ENCODE data around the gene TBC1D4.

TBC1D4 gene, protein sequence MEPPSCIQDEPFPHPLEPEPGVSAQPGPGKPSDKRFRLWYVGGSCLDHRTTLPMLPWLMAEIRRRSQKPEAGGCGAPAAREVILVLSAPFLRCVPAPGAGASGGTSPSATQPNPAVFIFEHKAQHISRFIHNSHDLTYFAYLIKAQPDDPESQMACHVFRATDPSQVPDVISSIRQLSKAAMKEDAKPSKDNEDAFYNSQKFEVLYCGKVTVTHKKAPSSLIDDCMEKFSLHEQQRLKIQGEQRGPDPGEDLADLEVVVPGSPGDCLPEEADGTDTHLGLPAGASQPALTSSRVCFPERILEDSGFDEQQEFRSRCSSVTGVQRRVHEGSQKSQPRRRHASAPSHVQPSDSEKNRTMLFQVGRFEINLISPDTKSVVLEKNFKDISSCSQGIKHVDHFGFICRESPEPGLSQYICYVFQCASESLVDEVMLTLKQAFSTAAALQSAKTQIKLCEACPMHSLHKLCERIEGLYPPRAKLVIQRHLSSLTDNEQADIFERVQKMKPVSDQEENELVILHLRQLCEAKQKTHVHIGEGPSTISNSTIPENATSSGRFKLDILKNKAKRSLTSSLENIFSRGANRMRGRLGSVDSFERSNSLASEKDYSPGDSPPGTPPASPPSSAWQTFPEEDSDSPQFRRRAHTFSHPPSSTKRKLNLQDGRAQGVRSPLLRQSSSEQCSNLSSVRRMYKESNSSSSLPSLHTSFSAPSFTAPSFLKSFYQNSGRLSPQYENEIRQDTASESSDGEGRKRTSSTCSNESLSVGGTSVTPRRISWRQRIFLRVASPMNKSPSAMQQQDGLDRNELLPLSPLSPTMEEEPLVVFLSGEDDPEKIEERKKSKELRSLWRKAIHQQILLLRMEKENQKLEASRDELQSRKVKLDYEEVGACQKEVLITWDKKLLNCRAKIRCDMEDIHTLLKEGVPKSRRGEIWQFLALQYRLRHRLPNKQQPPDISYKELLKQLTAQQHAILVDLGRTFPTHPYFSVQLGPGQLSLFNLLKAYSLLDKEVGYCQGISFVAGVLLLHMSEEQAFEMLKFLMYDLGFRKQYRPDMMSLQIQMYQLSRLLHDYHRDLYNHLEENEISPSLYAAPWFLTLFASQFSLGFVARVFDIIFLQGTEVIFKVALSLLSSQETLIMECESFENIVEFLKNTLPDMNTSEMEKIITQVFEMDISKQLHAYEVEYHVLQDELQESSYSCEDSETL (N-terminal part only)

DNA sequence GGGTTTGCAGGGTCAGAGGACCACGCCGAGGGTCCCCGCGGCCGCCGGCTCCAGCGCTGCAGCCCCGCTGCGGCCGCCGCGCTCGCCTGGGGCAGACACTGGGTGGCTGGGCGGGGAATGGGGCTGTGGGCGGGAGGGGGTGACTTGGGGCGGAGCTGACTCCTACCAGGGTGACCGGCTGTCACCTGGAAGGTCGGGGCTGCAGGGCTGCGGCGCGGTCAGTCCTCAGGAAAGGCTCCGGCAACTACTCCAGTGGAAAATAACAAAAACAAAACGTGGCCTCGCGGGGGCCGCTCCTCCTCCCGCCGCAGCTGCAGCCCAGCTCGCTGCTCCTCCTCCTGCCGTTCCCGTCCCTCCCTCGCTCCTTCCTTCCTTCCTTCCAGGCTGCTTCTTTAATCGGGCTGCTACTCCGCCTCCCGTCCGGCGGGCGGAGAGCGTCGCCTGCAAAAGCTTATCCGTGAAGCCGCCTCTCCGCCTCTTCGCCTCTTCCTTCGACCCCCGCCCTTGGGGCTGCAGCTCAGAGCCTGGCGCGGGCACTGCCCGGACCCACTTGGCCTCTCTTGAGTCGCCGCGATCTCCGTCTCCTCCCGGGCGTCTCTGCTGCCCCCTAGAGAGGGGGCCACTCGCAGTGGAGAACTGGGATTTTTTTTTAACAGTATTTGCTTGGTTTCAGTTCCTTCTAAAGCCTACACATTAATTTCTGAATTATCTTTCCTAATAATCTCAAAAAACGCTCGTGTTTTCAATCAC, at the start of gene TBC1D4:
Gene TBC1D4 (minus strand): TSS at position 100 of the 750 bp plus-strand sequence. CDS start 402 bp downstream, outside the sequence.
- peak; percentile 62 for DNase-seq (ENCODE audit: low read depth)

DNA sequence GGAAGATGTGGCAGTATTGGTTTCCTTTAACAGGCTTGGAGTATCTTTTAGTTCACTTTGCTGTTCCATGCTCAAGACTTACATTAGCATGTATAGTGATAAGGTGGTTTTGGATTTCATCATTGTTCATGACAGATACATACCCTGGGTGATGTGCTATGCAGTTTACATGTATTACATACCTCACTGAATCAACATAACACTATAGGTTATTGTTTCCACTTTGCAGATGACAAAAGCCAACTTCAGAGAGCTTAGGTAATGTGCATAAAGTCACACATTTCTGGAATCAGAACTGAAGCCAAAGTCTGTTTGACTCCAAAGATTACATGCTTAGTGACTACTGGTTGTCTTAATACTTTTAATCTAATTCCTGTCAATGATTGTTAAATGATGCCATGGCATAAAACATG, 48.6 kb upstream of the TBC1D4 start:
- DNase-seq (ENCODE audit: low read depth): no peak

DNA sequence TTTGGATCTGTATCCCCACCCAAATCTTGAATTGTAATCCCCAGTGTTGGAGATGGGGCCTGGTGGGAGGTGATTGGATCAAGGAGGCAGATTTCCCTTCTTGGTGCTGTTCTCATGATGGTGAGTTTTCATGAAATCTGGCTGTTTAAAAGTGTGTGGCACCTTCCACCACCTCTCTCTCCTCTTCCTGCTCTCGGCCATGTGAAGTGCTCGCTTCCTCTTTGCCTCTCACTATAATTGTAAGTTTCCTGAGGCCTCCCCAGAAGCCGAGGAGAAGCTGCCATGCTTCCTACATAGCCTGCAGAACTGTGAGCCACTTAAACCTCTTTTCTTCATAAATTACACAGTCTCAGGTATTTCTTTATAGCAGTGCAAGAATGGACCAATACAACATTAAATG, 40.0 kb upstream of the TBC1D4 start:
- no peak for DNase-seq (ENCODE audit: low read depth)

DNA sequence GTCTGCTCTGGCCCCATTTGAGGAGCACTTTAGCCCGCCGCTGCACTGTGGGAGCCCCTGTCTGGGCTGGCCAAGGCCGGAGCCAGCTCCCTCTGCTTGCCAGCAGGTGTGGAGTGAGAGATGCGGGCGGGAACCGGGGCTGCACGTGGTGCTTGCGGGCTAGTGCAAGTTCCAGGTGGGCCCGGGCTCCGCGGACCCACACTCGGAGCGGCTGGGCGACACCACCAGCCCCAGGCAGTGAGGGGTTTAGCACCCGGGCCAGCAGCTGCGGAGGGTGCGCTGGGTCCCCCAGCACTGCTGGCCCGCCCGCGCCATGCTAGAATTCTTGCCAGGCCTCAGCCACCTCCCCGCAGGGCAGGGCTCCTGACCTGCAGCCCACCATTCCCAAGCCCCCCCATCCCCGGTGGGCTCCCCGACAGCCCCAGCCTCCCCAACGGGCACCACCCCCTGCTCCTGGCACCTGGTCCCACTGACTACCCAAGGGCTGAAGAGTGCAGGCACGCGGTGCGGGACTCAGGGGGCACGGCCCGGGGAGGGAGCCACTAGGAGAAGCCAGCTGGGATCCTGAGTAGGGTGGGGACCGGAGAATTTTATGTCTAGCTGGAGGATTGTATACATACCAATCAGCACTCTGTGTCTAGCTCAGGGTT, 36.6 kb upstream of the TBC1D4 start:
- no peak for DNase-seq (ENCODE audit: low read depth)

DNA sequence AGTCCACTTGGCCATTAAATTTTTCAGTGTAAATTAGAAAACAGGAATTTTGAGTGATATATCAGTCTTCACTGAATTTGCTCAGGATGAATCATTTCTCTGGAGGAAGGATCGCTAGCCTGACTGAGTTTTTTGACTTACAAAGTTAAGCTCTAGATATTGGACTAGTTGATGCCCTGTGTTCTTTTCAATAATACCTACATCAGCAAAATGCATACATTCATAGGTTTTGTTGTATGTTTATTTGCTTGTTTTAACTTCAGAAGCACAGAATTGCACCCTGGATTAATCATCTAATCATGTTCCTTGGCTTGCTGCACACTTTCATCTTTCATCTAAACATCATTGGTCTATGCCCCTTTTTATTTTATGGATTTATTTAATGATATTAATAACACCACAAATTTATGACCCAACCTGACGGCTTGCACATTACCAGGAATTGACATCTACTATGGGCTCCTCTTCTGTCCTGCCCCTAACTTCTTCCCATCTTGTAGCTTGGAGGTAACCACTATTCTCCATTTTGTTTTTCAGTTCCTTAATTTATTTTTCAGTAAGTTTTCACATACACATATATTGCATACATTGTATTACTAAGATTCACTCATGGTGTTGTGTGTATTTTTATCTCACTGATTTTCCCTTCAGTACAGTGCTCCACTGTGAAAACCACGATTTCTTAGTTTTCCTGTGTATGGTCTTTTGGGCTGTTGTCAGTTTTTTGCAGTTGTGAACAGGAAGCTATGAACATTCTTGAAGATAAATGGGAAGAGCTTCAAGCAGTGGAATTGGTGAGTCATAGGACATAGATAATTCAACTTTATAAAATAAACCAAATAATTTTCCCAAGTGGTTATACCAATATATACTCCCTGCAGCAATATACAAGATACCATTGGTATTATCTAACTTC, 32.4 kb upstream of the TBC1D4 start:
- DNase-seq (ENCODE audit: low read depth): no peak

DNA sequence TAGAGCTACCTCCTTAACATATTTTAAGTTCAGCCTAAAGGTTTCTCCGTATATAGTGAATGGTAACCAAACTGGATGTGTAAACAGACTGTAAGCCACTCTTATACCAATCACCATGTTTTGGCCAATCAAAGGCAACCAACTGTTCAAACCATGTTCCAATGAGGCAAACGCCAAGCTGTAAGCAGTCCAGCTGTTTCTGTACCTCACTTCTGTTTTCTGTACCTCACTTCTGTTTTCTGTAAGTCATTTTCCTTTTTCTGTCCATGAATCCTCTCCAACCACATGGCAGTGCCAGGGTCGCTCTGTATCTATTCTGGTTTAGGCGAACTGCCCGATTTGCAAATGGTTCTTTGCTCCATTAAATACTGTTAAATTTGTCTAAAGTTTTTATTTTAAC, 31.3 kb upstream of the TBC1D4 start:
- no peak for DNase-seq (ENCODE audit: low read depth)

DNA sequence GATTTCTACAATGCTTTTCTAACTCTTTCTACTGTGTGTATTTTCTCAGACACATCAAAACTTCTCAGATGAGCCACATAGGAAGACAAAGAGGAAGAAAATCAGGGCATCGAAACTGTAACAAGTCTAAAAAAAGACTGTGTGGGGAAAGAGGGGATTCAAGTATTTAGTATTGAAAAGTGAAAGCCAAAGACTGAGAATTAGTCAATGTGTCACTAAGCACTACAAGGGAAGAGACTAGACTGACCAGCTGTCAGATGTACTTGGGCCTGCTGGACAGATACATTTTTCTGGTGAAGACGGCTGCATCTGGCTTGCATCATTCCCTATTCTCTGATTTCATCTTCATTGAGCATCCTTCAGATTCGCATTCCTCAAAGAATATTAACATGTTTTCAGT, 30.3 kb upstream of the TBC1D4 start:
- DNase-seq (ENCODE audit: low read depth): no peak

DNA sequence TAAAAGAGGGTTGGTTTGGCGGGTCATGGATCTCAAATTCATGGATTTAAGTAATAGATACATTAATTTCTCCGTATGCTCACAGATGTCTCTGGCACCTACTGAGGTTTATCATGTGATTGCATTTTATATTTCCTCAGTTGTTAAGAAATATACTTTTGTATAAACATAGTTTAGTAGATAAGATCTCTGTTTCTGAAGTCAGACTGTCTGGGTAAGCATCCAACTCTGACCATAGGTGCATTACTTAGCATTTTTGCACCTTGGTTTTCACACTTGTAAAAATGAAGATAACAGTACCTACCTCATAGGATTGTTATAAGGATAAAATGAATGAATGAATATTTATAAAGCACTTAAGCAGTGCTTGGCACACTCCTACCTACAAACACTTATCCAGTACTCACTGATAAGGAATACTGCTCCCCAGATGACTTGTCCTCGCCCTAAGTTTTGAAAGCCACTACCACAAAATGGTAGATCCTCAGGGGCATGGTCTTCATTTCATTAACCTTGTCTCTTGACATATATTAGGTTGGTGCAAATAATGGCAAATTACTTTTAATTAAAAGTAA, 29.2 kb upstream of the TBC1D4 start:
- DNase-seq (ENCODE audit: low read depth): no peak

DNA sequence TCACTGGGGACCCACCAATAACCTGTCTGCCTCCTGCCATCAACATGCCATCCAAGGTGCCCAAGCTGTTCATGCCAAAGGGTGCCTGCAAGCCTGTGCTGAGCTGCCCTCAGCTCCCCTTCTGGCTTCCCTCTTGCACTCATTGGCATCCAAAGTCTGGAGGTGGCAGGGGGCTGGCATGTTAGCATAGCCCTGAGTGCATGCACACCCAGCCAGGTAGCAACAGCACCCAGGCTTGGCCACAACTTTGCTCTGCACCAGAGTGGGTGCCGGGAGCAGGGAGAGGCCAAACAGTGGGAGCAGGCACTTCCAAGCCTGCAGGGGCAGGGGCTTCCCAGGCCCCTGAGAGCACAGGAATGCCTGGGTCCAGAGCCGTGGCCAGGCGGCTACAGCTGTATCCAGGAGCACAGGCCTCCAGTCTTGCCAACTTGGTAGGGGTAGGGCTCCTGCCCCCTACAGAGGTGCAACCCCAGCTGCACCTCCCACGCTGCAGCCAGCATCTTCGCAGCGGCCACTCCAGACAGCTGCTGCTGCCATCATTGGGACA, 26.1 kb upstream of the TBC1D4 start:
- DNase-seq (ENCODE audit: low read depth): no peak

DNA sequence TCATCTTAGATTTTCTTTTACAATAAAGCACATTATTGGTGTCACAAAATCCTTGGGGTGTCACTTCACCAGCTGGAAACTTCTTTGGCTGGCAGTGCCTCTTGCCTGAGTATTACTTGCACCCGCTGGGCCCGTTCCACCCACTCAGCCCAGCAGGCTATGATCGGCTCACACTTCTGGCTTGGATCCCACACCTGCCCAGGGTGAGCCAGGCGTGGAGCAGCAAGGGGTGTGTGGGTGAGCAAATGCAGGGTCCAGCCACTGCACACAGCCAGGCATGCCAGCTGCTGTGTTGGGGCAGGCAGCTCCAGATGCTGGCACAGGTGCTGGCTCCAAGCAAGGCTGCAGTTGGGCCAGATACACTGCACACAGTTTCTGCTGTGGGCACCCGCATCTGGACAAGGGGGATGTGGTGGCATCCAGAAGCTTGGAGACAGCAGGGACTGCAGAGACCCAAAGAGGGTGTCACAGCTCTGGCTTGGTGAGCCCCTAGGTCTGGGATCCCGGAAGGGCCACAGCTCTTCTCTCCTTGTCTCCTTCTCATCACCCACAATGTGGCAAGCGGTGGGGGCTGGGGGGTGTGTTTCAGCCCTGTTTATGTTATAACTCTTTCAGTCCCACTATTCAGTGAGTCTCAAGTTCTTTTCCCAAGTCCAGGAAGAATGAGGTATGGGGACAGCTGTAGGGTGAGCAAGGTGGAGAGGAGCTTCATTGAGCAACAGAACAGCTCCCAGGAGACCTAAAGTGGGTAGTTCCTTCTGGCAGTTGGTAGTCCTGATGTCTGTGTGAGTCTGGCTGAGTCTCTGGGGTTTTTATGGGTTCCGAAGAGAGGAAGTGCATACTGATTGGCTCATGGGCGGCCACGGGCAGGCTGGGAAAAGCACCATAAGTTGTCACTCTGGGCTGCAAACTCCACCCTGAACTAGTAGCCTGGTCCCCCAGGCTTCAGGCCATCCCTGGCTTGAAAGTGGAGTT, 25.3 kb upstream of the TBC1D4 start:
- DNase-seq (ENCODE audit: low read depth): no peak

DNA sequence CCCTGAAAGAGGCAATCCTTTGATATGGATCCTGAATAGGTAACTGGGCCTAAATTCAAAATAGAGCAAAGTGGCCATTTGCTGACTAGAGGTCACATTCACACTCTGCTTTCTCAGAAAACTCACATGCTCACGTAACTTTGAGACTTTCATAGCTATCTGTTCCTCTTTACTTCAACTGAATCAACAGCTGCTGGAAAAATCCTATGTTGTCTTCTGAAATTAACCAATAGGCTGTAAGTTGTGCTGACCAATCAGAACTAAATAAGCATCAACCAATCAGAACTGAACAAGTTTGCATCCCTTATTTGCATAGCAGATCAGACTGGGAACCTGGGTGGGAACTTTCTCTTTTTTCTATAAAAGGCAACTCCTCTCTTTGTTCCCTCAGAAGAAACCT, 24.0 kb upstream of the TBC1D4 start:
- DNase-seq (ENCODE audit: low read depth): no peak

DNA sequence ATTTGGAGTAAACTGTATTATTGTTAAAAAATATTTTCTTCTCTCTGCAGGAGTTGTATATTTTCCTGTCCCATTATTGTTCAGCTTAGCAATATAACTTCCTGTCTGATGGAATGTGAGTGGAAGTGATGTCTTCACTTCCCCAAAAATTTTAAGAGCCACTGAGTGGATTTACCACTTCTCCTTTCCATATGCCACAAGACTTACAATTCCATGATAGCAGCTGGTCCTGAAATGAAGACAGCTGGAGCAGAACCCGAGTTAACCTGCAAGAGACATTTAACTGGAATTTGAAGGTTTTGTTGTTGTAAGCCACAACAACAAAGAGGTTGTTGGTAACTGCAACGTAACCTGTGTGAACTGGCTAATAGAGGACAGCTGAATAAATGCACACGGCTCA, 23.4 kb upstream of the TBC1D4 start:
- no peak for DNase-seq (ENCODE audit: low read depth)

DNA sequence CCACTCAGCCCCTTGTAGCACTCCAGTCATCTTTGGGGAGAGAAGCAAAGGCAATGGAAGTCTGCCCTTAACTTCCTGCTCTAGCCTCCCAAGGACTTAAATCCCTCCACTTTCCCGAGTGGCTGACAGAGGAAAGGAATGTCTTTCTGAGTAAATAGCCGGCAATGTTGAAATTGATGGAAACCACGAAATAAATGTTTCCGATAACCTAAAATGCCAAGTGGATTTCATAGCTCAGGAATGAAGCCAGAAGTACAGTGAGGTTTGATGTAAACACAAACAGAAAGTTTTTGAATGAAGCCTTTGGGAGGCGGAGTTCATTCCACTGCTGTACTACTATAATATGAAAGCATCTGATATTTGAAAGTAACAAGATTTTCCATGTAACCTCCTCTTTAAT, 14.0 kb upstream of the TBC1D4 start:
- peak; percentile 66 for DNase-seq (ENCODE audit: low read depth)

DNA sequence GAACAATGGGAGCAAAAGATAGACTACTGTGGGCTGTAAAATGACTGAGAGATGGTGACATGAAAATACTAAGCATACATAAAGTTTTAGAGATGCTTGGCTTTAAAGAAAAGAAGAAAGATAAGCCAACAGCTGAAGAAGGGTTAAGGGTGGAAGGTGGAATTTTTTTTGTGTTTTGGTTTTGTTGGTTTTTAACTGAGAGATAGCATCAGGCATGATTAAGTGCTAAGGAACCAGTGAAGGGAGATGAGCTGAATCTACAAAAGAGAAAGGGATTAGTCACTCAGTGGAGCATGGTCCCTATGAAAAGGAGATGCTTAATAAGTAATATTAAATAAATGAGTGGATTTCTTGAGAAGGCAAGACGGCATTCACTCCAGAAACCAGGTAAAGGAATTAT, 12.5 kb upstream of the TBC1D4 start:
- DNase-seq (ENCODE audit: low read depth): no peak

DNA sequence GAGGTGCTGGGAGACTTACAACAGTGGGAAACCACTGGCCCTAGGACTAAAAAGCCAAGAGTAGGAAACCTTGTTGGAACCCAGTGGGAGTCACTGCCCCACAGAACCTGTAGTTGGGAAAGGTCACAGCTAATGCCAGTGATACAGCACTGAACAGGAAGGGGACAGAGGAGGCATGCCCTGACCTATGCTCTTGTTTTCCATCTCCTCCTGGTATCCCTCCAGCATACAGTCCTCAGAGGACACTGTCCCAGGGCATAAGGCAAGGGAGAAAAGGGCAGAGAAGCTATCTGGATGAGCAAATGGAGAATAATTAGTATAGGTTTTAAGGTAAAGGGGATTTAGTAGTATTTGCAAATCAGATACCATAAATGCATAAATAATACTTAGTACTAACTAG, 11.2 kb upstream of the TBC1D4 start:
- no peak for DNase-seq (ENCODE audit: low read depth)

DNA sequence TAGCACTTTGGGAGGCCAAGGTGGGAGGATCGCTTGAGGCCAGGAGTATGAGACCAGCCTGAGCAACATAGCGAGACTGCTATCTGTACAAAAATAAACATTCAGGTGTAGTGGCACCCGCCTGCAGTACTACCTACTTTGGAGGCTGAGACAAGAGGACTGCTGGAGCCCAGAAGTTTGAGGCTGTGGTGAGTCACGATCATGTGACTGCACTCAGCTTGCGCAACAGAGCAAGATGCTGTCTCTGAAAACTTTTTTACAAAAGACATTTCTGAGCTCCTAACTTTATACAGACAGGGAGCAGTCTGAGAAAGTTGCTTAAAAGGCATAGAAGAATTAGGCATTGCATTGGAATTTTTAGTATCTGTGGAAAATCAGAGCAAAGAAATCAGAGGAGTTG, 10.4 kb upstream of the TBC1D4 start:
- DNase-seq (ENCODE audit: low read depth): no peak

DNA sequence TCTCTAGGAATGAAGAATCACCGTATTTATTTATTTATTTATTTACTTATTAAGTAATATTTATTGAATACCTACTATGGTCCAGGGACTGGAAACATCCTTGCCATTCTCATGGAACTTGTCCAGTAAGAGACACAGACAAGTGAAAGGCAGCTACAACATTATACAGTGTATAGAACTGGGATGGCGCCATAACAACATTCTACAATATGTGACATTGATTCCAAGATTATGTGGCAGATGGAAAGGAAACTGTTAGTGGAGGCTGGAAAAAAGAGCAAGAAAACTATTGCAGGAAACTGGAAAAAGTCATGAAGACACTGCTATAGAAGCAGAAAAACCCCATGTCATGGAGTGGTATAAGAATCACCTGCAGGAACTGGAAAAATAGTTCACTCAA, 9.4 kb upstream of the TBC1D4 start:
- no peak for DNase-seq (ENCODE audit: low read depth)

DNA sequence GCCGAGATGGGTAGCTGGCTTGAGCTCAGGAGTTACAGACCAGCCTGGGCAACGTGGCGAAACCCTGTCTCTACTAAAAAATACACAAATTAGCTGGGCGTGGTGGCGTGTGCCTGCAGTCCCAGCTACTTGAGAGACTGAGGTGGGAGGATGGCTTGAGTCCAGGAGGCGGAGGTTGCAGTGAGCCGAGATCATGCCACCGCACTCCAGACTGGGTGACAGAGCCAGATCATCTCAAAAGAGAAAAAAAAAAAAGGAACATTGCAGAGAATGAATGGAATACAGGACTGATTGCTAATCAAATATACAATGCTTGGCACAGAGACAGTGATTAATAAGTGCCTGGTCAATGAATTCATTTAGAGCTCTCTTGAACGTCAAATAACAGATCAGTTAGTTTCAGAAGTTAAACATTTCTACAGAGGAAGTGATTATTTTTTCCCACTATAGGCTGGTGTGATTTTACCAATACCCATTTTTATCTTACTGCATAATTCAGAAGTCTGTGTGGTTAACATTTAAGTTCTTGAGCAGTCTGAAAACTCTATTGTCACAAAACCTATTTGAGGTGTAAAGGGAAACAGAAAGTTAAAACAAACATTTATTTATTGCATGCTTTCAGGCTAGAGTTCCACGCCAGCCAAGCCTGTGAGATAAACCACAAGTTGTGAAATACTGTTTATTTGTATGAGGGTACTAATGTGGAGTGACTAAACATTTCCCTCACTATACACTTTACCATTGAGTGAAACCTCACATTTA, 7.7 kb upstream of the TBC1D4 start:
- no peak for DNase-seq (ENCODE audit: low read depth)

All from non-pigmented ciliary epithelial cell (primary cell).